GM12891 (cell line): ENCODE data around the gene RBFOX1.

ENCODE experiments used
- PAX5 ChIP-seq: IDR thresholded peaks from 2 replicates; pipeline ENCODE4 v1.6.1; 2011; ENCODE audit warnings: low read length, moderate library complexity, mild to moderate bottlenecking; ENCODE audit not compliant: insufficient read depth, severe bottlenecking
- POLR2A ChIP-seq: IDR thresholded peaks from 2 replicates; pipeline ENCODE4 v1.6.1; 2011; ENCODE audit warnings: low read depth, low read length, control low read depth
- POLR2AphosphoS5 ChIP-seq: IDR thresholded peaks from 2 replicates; pipeline ENCODE4 v1.6.1; 2011; ENCODE audit warnings: low read depth, low read length, control low read depth
- SPI1 ChIP-seq: IDR thresholded peaks from 2 replicates; pipeline ENCODE4 v1.6.1; 2011; ENCODE audit warnings: low read depth, low read length, control low read depth
- TAF1 ChIP-seq: IDR thresholded peaks from 2 replicates; pipeline ENCODE4 v1.6.1; 2011; ENCODE audit warnings: low read depth, low read length, control low read depth

GRCh38 chr16:7755347-7755882, 422.8 kb downstream of the RBFOX1 start:
- TF ChIP-seq TAF1 (no peak), POLR2A (no peak), POLR2AphosphoS5 (no peak), PAX5 (no peak), SPI1 (no peak)
